HG02588 (cell line): ENCODE measurements around the gene TMEM200B.
"Not testable (repeated sequence)": the region's sequence is repeated elsewhere in the genome, so short reads cannot be mapped to it uniquely, and the experiment has no call there.

ENCODE experiments used
- ATAC-seq: cut with Tn5 transposase; IDR thresholded peaks from one replicate; pipeline ENCODE4 v1.9.1; 2021; ENCODE audit warnings: mild to moderate bottlenecking, moderate library complexity; ENCODE audit not compliant: unreplicated experiment

The TMEM200B gene

GRCh38 chr1:29136391-29136915 lies 12.8 kb upstream of the TMEM200B start:
- no peak for ATAC-seq

- ATAC-seq = no peak
Observed at GRCh38 chr1:29134695-29135028, 11.0 kb upstream of the TMEM200B start.

GRCh38 chr1:29133861-29134694 lies 10.4 kb upstream of the TMEM200B start:
- ATAC-seq = no peak

- not testable (repeated sequence) for ATAC-seq
Observed at GRCh38 chr1:29131056-29131455, 7.4 kb upstream of the TMEM200B start.

- ATAC-seq = no peak
Observed at GRCh38 chr1:29129916-29130315, 6.2 kb upstream of the TMEM200B start.

- ATAC-seq = no peak
Observed at GRCh38 chr1:29128739-29129138, 5.0 kb upstream of the TMEM200B start.

- ATAC-seq = no peak
Observed at GRCh38 chr1:29126198-29126597, 2.5 kb upstream of the TMEM200B start.

GRCh38 chr1:29125788-29126187 lies 2.1 kb upstream of the TMEM200B start:
- no peak for ATAC-seq

- ATAC-seq = no peak
Observed at GRCh38 chr1:29125237-29125641, 1.5 kb upstream of the TMEM200B start.

GRCh38 chr1:29124366-29125236 lies 898 bp upstream of the TMEM200B start:
- no peak for ATAC-seq

- no peak for ATAC-seq
Observed at GRCh38 chr1:29123053-29123886, 433 bp downstream of the TMEM200B start.

GRCh38 chr1:29122682-29123052 lies 1.0 kb downstream of the TMEM200B start:
- ATAC-seq = no peak

- no peak for ATAC-seq
Observed at GRCh38 chr1:29121936-29122681, 1.6 kb downstream of the TMEM200B start.

- ATAC-seq = no peak
Observed at GRCh38 chr1:29121516-29121935, 2.2 kb downstream of the TMEM200B start.

GRCh38 chr1:29120947-29121485 lies 2.7 kb downstream of the TMEM200B start:
- ATAC-seq = no peak

- ATAC-seq = no peak
Observed at GRCh38 chr1:29120367-29120766, 3.3 kb downstream of the TMEM200B start.

GRCh38 chr1:29119121-29119929 lies 4.4 kb downstream of the TMEM200B start:
- ATAC-seq = no peak

- no peak for ATAC-seq
Observed at GRCh38 chr1:29117381-29117780, 6.3 kb downstream of the TMEM200B start.

GRCh38 chr1:29114654-29115053 lies 9.0 kb downstream of the TMEM200B start:
- no peak for ATAC-seq
